HG03457 (cell line): ENCODE results near the gene KTI12.

Source experiments
- ATAC-seq: cut with Tn5 transposase; IDR thresholded peaks from one replicate; pipeline ENCODE4 v1.9.1; 2021; ENCODE audit warnings: moderate number of reproducible peaks; ENCODE audit not compliant: unreplicated experiment

The KTI12 gene

DNA sequence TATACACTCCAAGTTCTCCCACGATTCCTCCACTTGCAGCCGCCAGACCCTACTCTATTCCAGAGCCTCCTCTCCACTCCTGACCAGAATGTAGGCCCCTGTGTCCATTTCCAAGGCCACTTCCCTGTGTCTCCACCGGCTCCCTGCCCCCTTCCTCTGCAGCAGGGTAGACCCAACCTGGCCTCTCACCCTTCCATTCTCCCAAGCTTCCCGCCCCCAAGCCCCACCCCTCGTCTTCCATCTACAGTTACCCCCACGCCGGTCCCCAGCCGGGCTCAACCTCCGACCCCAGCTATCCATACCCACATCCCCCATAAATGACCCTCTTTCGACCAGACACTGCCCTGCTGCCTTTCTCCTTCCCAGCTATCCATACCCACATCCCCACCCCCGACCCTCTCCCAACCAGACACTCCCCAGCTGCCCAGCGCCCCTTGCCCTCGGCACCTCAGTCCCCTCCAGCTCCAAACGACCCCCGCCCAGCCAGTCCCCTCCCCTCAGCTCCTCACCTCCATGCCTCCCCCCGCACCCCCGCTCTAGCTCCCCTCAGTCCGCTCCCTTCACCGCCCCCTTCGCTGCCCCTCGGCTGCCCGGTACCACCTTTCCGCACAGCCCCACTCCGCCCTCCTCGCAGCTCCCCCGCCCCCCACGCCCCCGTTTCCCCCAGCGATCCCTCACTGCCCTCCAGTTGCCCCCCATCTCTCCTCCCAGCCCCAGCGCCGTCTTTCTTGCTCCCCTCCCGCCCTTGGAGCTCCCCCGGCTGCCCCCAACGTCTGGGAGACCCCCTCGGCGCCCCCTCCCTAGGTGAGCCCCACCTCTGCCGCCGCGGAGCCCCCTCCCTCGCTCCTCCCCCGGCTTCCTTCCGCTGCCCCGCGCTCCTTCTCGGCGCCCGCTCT is 43.8 kb downstream of the KTI12 start:
- no peak for ATAC-seq

DNA sequence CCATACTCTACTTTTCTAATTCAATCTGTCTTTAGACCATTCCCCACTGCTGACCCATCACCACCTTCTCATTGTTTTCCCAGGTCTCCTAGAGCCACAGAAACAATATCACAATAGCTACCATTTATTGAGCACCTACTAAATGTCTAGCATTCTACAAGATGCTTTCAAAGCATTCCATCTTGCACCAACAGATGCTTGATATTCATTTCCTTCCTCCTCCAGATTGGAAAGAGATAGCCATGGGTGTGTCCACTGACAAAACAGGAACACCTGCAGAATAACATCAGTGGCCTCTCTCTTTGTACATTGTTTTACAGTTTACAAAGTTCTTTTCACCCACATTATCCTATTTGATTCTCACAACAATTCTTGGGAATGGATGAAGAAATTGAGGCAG is 45.4 kb downstream of the KTI12 start:
- no peak for ATAC-seq

DNA sequence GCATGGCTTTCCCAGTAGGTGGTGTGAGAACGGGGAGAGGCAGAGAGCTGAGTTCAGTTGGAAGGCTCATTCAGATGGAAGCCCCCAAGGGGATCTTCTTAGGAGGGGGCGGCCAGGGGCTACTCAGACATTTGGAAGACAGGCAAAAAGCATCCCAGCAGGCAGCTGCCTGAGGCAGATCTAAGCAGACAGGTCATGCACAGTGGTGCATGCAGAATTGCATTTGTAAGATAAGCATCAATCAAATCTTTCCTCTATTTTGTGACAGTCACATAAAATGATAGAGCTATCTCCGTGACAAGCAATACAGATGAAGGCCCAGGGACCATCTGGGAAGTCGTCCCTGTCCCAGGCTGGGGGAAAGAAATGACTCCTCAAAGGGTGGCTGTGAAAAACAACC is 46.9 kb downstream of the KTI12 start:
- ATAC-seq: no peak

DNA sequence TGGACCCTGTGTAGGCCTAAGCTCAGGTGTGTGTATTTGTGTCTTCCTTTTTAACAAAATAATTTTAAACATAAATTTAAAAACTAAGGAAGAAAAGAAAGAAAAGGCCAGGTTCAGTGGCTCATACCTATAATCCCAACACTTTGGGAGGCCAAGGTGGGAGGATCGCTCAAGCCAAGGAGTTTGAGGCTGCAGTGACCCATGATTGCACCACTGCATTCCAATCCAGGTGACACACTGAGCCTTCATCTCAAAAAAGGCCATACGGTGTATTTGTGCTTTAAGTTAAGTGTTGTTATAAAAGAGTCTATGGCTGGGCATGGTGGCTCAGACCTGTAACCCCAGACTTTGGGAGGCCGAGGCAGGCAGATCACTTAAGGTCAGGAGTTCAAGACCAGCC is 51.4 kb downstream of the KTI12 start:
- ATAC-seq: no peak
